Progenitor cell of endocrine pancreas (in vitro differentiated cells): ENCODE data around the gene MAN1C1. TPM values are rescaled to one million over a fixed set of nuclear protein-coding genes. Genes with fewer than 3 reads are reported as not detected.
"Not testable (repeated sequence)": the region's sequence is repeated elsewhere in the genome, so short reads cannot be mapped to it uniquely, and the experiment has no call there.

Experiments used
- DNase-seq: peaks from one replicate; pipeline ENCODE4 v3.0.0; 2021; ENCODE audit warnings: low spot score; ENCODE audit not compliant: unreplicated experiment
- H3K27ac Mint-ChIP-seq: 2 replicates; pipeline ENCODE4 v1.8.0; 2021; ENCODE audit warnings: mild to moderate bottlenecking, moderate library complexity, mixed read lengths
- H3K27me3 Mint-ChIP-seq: 2 replicates; pipeline ENCODE4 v1.8.0; 2021; ENCODE audit warnings: mixed read lengths
- H3K36me3 Mint-ChIP-seq: 2 replicates; pipeline ENCODE4 v1.8.0; 2022; ENCODE audit warnings: mixed read lengths; ENCODE audit not compliant: insufficient read depth
- H3K4me1 Mint-ChIP-seq: 2 replicates; pipeline ENCODE4 v1.8.0; 2021; ENCODE audit warnings: low read depth, mixed read lengths
- H3K4me3 Mint-ChIP-seq: 2 replicates; pipeline ENCODE4 v1.8.0; 2021; ENCODE audit warnings: low read depth, mild to moderate bottlenecking, moderate library complexity, mixed read lengths
- H3K9me3 Mint-ChIP-seq: 2 replicates; pipeline ENCODE4 v1.8.0; 2021; ENCODE audit warnings: low read depth, mixed read lengths
- total RNA-seq: library from RNA; stranded (reverse); gene quantifications from 2 replicates; pipeline ENCODE4 v1.2.1, GENCODE V29; 2021
- TF ChIP-seq, protein P1 (sequence below): fragments of 200-600 bp; sonication (generic); IDR thresholded peaks from one replicate; pipeline ENCODE4 v1.5.0; 2021; ENCODE audit warnings: antibody characterized with exemption, mild to moderate bottlenecking; ENCODE audit not compliant: unreplicated experiment

MAN1C1 gene
- total RNA-seq, 1 donor from 2014 or later: 5.1 TPM

DNA sequence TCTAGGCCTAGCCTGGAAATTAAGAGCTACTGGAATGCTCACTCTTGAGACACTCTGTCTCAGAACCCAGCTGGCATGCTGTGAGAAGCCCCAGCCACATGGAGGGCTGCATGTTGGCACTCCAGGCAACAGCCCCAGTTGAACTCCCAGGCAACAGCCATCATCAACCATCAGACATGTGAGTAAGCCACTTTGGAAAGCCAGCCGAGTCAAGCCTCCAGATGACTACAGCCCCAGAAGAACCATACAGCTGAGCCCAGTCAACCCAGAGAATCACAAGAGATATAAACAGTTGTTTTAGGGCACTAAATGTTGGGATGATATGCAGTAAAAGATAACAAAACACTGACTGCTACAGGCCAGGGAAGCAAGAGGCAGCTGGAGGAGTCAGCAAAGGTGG, 17.7 kb upstream of the MAN1C1 start:
- H3K27ac Mint-ChIP-seq: no peak overlapping the region
- TF ChIP-seq, protein P1, sequence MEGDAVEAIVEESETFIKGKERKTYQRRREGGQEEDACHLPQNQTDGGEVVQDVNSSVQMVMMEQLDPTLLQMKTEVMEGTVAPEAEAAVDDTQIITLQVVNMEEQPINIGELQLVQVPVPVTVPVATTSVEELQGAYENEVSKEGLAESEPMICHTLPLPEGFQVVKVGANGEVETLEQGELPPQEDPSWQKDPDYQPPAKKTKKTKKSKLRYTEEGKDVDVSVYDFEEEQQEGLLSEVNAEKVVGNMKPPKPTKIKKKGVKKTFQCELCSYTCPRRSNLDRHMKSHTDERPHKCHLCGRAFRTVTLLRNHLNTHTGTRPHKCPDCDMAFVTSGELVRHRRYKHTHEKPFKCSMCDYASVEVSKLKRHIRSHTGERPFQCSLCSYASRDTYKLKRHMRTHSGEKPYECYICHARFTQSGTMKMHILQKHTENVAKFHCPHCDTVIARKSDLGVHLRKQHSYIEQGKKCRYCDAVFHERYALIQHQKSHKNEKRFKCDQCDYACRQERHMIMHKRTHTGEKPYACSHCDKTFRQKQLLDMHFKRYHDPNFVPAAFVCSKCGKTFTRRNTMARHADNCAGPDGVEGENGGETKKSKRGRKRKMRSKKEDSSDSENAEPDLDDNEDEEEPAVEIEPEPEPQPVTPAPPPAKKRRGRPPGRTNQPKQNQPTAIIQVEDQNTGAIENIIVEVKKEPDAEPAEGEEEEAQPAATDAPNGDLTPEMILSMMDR: no peak
- H3K4me3 Mint-ChIP-seq: no peak overlapping the region
- no peaks in the 10 kb centered on the region for H3K4me1 Mint-ChIP-seq
- H3K27me3 Mint-ChIP-seq: peaks cover 11% of the 10 kb centered on the region
- H3K9me3 Mint-ChIP-seq: no peaks in the 10 kb centered on the region
- H3K36me3 Mint-ChIP-seq: no peaks in the 10 kb centered on the region
- no peak for DNase-seq

- TF ChIP-seq, protein P1: no peak
- Mint-ChIP-seq H3K27ac (no peak overlapping the region), H3K4me1 (no peaks in the 10 kb centered on the region), H3K27me3 (peaks cover 8% of the 10 kb centered on the region), H3K4me3 (no peak overlapping the region), H3K36me3 (no peaks in the 10 kb centered on the region), H3K9me3 (no peaks in the 10 kb centered on the region)
- no peak for DNase-seq
These were observed 16.5 kb upstream of the MAN1C1 start for GRCh38 chr1:25599969-25600610.

DNA sequence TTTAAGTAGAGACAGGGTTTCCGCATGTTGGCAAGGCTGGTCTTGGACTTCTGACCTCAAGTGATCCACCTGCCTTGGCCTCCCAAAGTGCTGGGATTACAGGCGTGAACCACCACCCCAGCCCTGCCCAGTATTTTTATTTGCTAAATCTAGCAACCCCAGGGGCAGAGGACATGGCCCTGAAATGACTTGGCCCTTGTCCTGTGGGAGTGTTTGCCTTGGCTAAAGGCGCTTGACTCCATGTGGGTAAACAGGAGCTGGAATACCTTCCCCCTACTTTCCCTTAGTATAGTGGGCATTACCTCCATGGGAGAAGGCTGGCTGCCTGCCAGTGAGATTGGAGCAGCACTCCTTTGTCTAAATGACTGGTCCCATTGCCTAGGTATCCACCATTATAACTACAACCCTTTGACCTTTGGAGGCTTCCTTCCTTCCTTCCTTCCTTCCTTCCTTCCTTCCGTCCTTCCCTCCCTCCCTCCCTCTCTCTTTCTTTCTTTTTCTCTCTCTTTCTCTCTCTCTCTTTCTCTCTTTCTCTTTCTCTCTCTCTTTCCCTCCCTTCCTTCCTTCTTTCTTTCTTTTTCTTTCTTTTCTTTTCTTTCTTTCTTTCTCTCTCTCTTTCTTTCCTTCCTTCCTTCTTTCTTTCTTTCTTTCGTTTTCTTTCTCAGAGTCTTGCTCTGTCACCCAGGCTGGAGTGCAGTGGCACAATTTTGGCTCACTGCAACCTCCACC, 15.5 kb upstream of the MAN1C1 start:
- not testable (repeated sequence) for DNase-seq, H3K4me3 Mint-ChIP-seq, H3K36me3 Mint-ChIP-seq, H3K27ac Mint-ChIP-seq, H3K9me3 Mint-ChIP-seq, H3K4me1 Mint-ChIP-seq
- peaks cover 14% of the 10 kb centered on the region for H3K27me3 Mint-ChIP-seq

DNA sequence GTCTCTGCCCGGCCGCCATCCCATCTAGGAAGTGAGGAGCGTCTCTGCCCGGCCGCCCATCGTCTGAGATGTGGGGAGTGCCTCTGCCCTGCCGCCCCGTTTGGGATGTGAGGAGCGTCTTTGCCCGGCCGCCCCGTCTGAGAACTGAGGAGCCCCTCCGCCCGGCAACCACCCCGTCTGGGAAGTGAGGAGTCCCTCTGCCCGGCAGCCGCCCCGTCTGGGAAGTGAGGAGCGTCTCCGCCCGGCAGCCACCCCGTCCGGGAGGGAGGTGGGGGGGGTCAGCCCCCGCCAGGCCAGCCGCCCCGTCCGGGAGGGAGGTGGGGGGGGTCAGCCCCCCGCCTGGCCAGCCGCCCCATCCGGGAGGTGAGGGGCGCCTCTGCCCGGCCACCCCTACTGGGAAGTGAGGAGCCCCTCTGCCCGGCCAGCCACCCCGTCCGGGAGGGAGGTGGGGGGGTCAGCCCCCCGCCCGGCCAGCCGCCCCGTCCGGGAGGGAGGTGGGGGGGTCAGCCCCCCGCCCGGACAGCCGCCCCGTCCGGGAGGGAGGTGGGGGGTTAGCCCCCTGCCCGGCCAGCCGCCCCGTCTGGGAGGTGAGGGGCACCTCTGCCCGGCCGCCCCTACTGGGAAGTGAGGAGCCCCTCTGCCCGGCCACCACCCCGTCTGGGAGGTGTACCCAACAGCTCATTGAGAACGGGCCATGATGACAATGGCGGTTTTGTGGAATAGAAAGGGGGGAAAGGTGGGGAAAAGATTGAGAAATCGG, 12.6 kb upstream of the MAN1C1 start:
- not testable (repeated sequence) for H3K27ac Mint-ChIP-seq, H3K36me3 Mint-ChIP-seq, H3K9me3 Mint-ChIP-seq, H3K4me3 Mint-ChIP-seq, H3K4me1 Mint-ChIP-seq, DNase-seq
- peaks cover 23% of the 10 kb centered on the region for H3K27me3 Mint-ChIP-seq

DNA sequence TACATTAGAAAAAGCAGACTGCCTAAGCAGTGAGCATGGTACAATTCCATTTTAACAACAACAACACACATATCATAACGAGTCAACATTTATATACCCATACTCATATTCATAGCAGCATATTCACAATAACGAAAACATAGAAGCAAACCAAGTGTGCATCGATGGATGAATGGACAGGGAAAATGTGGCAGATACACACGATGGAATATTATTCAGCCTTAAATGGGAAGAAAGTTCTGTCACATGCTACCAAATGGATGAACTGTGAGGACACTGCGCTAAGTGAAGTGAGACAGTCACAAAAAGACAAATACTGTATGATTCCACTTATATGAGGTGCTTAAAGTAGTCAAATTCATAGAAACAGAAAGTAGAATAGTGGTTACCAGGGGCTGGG, 9.5 kb upstream of the MAN1C1 start:
- Mint-ChIP-seq H3K9me3 (no peaks in the 10 kb centered on the region), H3K4me3 (no peak overlapping the region), H3K4me1 (no peaks in the 10 kb centered on the region), H3K27ac (no peak overlapping the region), H3K36me3 (no peaks in the 10 kb centered on the region), H3K27me3 (peaks cover 52% of the 10 kb centered on the region)
- DNase-seq: no peak
- TF ChIP-seq, protein P1: no peak

DNA sequence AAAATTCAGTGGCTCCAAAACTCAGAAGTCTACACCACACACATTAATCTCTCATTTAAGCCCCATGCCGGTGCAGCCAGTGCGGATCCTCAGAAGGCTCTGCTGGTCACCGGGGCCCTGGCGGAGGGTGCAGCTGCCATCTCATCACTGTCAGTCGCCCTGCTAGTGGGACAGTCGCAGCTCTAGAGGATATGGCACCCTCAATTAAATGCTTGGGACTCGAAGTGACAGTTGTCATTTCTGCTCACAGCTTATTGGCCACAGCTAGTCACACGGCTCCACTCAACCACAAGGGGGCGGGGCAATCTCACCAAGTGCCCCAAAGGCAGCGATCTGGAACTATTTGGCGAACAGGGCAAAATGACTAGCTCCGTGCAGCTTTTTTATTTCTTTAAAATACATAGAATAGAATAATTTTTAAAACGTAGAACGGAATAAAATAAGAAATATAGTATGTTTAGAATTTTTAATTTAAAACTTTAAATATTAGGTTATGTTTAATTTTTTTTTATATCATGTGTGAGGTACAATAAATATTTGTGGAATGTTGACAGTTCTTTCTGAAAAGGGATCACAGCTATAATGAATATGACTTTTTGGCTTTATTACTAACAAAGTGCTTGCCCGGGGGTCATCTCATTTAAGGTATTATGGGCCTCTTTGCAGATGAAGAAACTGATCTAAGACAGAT, 8.0 kb upstream of the MAN1C1 start:
- Mint-ChIP-seq H3K9me3 (no peaks in the 10 kb centered on the region), H3K4me3 (no peak overlapping the region), H3K36me3 (no peaks in the 10 kb centered on the region), H3K27ac (no peak overlapping the region), H3K4me1 (no peaks in the 10 kb centered on the region), H3K27me3 (peaks cover 63% of the 10 kb centered on the region)
- TF ChIP-seq, protein P1: peak; percentile 65
- DNase-seq: peak; percentile 63
